Activated CD4-positive, CD25-positive, alpha-beta regulatory T cell treated with anti-CD3 and anti-CD28 coated beads, Interleukin-2, amount 50 U/mL, for 24 hours (primary cell): ENCODE results near the gene NEGR1.

ENCODE experiments used
- ATAC-seq, 2 donors: fragments of 150-1000 bp; cut with Tn5 transposase; one replicate each; pipeline ENCODE4 v1.10.0; 2021; ENCODE audit warnings: mild to moderate bottlenecking in 1 of 2, moderate library complexity in 1 of 2

The NEGR1 gene

DNA sequence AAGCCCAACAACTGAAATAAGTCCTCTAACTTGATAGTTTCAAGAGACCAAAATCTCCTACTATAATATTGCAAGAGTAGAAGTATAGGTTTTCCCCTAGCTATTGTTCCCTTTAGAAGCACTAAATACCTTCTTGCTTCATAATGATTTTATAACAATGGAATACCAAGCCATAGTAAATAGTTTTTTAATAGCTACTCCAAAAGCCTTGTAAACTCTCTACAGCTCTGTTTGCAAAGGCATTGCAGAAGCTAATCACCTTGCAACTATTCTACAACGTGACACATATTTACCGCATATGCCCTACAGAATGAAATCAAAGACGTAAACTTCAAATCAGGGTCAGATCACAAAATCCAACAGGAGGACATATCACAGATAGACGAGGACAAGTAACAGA lies 750.0 kb downstream of the NEGR1 start:
- no peak for ATAC-seq

DNA sequence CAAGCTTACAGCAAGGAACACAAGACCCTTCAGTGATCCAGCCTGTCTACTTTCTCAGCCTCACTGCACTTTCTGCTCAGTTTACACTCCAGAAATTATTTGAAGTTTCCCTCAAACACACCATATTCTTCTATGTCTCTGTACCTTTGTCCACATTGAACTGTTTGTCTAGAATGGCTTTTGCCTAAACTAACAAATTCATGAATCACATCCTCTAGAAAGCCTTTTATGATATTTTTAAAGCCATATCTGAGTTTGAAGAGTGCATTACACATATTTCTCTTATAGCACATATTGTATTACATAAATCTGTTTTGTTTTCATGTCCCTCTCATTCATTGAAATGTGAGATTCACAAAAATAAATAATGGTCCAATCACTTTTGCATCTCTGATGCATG lies 755.5 kb downstream of the NEGR1 start:
- no peak for ATAC-seq

DNA sequence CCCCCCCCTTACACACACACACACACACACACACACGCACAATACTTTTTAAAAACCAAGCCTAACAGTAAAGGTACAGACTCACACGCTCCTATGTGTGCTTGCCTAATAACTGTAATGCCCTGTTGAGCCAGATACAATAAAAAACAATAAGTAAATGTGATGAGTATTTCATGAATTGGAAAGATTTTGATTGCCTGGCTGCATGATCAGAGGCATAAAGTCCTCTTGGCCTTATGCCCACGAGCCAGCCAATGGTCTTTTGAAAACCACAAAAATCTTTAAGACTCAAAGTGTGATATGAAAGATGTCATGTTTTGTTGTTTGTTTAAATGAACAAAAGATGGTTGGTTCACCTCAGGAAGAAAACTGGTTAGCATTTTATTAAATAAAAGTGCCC lies 759.6 kb downstream of the NEGR1 start:
- no peak for ATAC-seq

DNA sequence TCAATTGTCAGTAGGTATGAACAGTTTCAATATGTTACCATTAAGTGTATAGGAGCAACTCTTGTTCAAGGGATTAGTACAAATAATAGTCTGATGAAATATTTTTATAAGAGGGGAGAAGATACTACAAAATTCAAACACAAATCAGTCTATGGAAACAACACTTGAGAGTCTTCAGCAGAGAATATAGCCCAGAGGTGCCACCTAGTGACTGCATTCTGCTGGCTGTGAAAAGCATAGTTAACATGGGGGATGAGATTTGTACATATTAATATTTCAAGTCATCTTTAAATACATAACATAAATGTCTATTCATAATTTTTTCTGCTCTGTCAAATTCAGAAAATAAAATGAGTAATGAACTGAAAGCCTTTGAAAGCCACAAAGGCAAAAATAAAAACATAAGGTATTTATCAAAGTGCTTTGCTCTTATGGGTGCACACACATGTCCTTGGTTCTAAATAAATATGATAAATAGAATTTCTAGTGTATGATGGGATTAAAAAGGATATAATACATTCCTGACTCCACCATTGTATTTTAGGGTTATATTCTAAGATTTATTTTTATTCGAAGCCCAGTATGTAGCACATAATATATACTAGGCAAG lies 760.6 kb downstream of the NEGR1 start:
- no peak for ATAC-seq

DNA sequence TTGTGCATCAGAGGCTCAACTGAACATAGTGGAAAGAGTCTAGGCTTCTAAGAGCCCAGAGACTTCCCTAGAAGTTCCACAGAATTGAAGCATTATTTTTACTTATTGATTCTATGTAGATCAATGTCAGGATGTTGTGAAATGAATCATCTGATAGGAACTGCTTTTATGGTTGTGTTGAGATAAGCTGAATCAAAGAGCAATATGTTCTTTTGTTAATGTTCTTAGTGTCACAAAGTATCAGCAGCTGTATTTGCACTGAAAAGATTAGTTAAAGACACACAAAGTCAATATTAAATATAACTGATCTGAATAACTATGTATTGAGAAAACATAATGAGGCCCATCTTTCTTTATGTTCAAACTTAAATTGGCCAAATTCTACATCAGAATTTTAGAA lies 770.8 kb downstream of the NEGR1 start:
- ATAC-seq = no peak

DNA sequence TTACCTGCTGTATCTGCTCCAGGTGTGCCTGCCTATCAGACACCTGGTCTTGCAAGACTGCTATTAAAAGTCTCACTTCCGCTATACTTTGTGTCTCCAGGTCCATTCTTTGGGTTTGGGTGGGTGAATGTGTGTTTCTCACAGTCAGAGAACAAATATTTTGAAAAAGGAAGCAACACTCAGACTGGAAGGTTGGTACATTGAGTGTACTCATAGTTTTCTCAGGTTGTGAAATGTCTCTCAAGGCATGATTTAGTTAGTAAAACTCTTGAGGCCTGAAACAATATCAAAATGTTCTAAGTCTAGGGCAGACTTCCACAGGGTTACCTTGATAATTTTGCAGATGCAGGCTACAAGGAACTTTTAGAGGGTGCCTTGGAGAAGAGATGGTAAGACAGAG lies 771.6 kb downstream of the NEGR1 start:
- no peak for ATAC-seq

DNA sequence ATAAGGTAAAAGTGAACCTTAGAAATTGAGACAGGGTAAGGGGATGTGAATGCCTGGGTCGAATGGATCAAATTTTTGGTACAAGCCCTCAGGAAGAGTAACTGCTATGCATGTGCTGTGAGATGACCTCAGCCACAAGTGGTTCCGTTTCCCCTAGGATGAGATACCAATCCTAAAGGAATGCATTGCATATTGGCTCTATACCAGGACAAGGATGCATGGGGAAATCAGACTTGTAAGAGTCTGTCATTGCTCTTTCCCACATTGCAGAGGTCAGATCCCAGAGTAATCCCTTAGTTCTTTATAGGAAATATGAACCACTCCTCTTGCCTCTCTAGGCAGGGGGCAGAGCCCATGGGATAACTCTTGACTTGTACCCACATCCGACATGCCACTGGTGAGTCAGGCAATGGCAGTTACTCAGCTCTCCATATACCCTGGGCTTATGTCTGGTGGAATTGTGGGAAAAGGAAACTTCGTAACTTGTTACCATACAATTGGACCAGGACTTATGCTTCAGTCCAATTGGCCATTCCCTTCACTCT lies 773.2 kb downstream of the NEGR1 start:
- no peak for ATAC-seq

DNA sequence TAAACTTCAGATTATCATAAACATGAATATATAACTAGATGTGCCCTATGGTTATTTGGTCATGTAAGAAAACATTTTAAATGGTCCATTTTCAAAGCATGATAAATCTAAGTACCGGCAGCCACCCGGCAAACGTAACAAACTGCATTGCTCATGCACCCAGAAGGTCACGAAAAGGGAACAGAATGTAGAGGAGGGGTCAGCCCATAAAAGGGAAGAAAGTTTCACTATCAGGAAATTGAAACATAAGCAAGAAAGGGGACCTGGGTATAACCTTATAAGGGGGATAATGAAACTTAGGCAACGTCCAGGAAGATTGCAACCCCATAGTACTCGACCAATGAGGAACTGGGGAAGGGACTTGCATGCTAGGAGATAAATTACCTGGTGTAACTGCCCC lies 780.3 kb downstream of the NEGR1 start:
- no peak for ATAC-seq

DNA sequence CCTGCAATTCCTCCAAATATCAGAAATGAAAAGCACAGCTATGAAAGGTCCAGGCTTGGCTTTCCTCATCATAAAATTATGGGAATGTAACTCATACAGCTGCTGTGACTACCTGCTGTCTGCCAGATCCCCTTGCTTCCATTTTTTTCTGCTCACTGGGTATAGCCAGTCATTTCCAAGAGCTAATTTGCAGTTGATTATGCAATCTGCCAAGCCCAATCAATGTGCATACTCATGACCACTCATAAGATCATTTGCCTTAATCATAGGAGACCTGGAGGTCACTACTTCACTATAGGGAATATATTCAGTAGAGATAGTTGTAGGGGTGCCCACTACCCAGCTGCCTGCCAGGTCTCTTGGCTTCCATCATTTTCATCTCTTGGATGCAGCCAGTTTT lies 783.8 kb downstream of the NEGR1 start:
- ATAC-seq = no peak

DNA sequence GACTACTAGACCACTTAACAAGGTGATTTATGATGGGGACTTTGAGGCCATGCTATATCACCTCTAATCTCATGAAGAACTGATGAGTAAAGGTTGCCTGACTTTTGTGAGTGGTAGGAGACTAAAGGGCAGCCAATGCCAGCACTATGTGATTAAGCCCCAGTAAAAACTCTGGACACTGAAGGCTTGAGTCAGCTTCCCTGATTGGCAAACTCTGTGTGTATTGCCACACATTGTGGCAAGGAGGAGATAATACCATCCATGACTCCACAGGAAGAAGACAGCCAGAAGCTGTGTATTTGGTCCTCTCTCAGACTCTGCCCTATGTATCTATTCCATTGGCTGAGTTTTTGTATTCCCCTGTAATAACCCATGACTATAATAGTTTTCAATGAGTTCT lies 788.2 kb downstream of the NEGR1 start:
- no peak for ATAC-seq

DNA sequence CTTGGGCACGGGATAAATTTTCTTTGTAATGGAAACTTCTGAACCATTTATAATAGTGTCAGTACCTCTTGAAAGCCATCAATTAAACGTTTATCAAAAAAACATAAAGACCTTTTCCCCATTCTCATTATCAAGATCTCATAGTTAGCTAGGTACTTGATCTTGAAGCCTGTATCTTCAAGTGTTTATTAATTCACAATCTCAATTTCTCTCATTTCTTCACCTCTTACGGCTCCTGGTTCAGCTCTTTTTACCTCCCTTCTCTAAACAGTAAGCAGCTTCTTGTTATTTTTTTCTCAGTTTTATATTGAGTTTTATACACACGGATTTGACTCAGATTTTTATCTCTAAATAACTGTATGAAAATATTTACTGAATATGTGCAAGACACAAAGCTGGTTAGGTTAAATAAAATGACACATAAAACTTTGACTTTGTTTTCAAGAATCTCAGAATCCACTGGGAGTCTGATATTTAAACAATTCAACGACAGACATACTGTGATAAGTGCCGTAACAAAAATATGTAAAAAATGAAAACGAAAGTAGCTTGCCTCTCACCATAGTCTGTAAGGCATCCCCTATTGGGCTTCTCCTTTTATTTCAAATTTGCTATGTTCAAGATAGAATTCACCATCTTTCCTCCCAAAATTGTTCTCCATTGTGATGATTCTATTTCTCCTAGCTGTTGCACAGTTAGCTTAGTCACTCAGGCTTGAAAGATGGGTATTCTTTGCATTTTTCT lies 789.9 kb downstream of the NEGR1 start:
- ATAC-seq = no peak

DNA sequence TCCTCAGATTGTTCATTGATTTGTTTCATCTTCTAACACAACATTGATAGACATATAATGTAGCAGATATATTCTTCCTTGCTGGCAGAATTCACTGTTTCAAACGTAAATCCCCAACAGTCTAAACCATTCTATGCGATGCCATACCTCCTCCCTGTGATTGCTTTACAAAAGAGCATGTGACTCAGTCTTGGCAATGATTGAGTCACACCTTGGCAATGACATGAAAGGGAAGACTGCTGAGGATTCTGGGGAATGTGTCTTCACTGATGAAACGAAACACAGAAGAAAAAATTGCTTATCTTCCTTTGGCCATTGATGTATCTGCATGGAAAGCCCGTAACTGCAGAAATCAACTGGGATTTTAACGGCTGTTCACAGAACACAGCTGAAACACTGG lies 791.9 kb downstream of the NEGR1 start:
- no peak for ATAC-seq

DNA sequence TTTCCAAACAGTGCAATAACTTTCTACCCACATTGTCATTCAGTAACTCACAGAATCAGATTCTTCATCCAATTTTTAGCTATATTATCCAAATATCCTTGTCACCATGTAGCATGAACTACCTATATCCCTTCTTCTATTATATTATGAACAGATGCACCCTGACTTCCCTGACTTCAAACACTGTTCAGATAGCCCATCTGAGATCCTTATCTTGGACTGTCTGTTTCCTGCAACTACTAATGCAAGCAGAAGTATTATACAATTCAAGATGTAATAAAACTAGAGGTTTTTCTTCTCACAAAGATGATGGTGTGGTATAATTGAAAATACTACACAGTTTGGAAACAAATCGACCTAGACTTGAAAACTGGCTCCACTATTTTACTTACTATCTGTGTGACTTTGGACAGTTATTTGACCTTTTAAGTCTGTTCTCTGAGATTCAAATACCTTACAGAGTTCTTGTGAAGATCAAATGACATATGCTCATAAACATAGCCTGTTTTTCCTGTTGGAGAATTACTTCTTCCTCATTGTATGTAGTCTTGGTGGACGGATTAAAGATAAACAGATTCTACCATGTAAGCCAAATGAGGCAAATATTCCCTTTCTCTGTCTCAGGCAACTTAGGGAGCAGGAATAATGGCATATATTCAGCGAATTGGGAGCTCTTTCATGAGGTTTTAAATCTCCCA lies 793.6 kb downstream of the NEGR1 start:
- ATAC-seq = no peak

DNA sequence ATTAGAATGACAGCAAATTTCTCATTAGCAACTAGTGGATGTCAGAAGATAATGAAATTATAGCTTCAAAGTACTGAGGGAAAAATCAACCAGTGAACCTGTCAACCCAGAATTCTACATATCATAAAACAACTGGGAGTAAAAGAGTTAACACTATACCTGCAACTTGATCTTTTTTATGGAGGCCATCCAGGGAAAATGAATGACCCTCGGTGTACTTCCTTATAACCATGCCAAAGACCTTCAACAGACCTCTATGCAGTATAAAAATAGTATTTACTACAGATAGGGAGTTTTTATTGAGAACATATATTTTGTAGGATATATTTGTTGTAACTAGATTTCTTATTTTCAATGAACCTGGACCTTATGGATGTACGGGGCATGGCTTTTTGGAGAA lies 809.0 kb downstream of the NEGR1 start:
- ATAC-seq = no peak

DNA sequence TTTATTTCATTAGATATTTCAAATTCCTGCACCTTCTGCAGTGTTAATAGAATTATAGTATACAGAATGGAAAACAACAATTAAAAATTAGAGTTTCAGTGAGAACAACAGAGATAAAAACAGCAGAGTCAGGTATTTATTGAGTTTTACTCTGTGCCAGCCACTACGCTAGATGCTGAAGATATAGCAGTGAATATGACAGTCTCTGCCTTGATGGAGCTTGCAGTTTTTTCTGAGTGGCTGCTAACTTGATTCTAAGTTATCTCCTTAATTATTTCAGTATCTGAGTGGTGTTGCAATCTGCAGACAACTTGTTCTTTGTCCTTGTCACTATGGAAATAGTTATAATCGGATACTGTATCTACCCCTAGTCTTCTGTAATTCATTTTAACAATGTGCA lies 817.2 kb downstream of the NEGR1 start:
- ATAC-seq = no peak

DNA sequence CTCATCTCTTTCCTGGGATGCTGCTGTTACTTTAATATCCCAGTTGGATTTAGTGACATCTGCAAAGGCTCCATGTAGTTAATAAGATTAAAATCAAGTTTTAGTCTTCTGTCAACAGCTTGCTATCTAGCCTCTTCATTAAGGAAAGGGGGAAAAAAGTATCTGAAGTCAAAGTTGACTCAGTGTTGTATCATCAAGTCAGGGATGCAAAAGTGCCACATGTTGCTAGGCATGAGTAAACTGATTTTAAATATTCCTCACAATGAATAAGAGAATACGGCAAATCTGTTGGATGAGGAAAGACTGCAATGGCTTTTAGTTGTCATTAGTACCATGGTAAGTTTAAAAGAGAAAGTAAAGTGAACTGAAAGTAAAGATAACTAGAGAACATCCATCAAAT lies 818.3 kb downstream of the NEGR1 start:
- no peak for ATAC-seq

DNA sequence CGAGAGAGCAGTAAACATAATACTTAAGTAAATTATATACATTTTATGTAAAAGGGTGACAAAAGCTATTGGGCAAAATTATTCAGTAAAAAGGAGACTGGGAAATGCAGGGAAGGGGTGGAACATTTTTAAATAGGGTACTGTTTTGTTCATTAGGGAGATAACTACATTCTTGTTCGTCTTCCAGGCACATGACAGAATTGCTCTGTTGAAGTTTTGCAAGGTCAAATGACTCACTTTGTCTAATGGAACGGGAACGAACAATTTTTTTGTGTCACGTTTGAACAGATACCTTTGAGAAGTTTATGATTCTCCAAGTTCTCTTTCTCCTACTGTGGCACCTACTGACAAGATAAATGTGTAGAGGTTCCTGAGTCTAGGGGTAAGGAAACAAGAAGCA lies 819.2 kb downstream of the NEGR1 start:
- ATAC-seq = no peak

DNA sequence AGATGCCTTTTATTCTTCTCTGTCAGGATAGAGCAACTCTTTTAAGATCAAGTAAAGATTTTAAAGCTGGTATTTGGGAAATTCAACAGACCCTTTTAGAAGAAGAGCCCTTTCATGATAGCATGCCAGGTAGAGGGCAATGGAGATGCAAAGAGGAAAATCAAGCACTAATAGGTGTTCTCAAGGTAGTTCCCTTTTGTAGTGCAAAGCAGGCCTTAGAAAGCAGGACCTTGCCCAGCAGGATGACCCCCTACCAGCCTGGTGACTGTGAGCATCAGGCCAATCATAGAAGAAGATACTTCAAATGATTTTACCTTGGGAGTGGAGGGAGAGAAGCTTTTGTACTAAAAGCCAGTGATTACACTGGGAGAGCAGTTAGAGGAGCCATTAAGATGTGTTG lies 820.1 kb downstream of the NEGR1 start:
- no peak for ATAC-seq

DNA sequence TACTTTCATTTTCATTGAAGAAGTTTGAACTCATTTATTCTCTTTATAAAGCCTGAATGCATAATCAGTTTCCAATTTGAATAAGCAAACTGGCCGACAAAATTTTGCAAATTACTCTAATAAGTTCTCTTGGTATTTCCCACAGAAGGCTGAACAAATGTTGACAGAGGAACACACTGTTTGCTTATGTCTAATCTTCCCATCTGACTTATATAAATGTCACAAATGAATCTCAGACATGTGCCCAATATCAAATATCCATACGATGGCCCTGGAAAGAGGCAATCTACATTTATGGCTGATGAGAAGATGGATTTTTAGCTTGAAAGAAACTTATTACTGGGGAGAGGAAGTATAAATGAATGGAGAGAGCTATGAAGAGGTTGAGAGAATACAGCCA lies 820.9 kb downstream of the NEGR1 start:
- no peak for ATAC-seq

DNA sequence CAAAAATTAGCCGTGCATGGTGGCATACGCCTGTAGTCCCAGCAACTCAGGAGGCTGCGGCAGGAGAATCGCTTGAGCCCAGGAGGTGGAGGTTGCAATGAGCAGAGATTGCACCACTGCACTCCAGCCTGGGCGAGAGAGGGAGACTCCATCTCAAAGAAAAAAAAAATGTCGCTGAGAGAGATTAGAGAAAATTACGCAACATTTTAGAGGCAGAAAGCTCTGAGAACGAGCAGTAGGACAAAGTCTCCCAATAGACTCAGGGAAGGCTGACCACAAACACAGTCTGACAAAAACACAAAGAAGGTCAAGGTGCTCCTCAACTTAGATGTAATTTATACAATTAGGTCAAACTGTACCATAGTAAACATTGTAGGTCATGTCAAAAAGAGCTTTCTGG lies 833.9 kb downstream of the NEGR1 start:
- ATAC-seq = no peak

DNA sequence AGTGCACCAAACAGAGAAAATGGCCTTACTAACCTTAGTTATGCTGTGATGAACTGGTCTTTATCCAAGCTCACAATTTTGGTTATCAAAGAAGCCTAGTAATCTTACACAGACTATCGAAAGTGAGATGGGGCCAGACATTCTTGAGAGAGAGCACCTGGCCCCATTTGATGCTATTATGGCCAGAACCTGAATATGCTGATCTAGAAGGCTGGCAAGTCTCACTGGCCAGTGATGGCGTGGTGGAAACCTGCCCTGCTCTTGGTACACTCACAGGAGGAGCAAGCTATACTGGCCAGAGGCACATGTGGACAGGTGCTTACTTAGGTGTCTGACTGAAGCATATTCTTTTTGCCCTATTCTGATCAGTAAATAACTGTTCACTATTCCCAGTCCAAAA lies 843.7 kb downstream of the NEGR1 start:
- no peak for ATAC-seq

DNA sequence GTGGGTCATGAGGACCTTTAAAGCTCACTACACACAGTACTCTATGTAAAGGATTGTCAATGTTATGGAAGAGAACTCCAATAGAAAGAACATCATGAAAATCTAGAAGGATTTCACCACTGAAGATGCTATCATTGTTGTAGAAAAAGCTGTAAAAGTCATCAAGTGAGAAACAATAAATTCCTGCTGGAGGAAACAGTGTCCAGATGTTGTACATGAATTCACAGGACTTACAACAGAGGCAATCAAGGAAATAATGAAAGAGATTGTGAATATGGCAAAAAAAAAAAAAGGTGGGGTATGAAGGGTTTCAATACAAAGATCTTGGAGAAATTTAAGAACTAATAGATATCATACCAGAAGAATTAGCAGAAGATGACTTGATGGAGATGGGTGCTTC lies 846.4 kb downstream of the NEGR1 start:
- ATAC-seq = no peak

DNA sequence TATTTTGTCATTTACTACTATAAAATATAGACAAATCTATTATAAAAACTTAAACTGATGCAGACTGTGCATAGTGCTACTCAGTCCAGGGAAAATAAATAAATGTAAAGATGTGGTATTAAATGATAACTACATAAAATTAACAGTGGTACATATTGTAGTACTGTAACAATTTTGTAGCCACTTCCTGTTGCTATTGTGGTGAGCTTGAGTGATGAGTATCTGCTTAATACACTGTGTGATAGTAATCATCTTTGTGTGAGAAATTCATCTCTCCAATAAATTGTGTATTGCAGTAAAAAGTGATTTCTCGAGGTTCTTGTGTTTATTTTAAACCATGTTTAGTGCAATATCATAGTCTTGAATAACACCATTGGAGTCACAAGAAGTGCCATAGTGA lies 848.1 kb downstream of the NEGR1 start:
- no peak for ATAC-seq

DNA sequence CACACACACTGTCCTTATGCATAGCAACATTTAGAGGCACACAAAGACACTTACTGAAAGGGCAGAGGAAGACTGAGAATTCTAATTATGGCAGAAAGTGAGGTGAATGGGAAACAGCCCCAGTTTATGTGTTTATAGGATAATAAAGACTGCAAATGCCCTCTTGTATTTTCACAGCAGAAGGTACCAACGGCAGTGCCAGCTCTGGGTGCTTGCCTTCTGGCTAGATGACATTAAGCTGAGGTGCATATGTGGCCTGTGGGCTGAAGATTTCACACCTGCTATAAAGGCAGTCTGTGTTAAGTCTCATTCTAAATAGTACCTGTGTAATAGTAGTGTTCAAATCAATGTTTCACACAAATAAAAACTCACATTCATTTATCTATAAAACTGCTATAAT lies 854.3 kb downstream of the NEGR1 start:
- no peak for ATAC-seq
